Erythroblast (primary cell): ENCODE results near the gene EPHA4.

Experiments used
- GATA1 ChIP-seq: IDR thresholded peaks from 2 replicates; pipeline ENCODE4 v1.6.1; 2011; ENCODE audit warnings: low read depth, mild to moderate bottlenecking, control low read depth, low read length, moderate library complexity
- POLR2A ChIP-seq: IDR thresholded peaks from 2 replicates; pipeline ENCODE4 v1.6.1; 2011; ENCODE audit warnings: mild to moderate bottlenecking, low read length

DNA sequence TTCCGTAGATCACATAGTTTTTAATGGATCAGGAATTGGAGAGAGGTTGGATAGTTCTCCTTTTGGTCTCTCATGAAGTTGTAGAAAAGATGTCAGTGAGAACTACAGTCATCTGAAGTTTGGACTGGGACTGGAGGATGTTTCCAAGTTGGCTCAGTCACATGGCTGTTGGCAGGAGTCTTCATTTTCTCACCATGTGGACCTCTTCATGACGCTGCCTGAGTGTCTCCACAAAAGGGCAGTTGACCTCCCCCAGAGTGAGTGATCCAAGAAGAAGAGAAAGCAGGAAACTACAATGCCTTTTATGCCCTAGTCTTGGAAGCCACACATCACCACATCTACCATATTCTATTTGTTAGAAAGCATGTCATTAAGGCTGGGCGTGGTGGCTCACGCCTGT lies 171.7 kb downstream of the EPHA4 start:
- TF ChIP-seq POLR2A = no peak
- no peak for TF ChIP-seq GATA1
